GM18526 (cell line): ENCODE data around the gene RBMS1.

Experiments used
- POLR2A ChIP-seq: IDR thresholded peaks from 3 replicates; pipeline ENCODE4 v1.6.1; 2011; ENCODE audit not compliant: insufficient read length; ENCODE audit errors: extremely low read depth

The RBMS1 gene

DNA sequence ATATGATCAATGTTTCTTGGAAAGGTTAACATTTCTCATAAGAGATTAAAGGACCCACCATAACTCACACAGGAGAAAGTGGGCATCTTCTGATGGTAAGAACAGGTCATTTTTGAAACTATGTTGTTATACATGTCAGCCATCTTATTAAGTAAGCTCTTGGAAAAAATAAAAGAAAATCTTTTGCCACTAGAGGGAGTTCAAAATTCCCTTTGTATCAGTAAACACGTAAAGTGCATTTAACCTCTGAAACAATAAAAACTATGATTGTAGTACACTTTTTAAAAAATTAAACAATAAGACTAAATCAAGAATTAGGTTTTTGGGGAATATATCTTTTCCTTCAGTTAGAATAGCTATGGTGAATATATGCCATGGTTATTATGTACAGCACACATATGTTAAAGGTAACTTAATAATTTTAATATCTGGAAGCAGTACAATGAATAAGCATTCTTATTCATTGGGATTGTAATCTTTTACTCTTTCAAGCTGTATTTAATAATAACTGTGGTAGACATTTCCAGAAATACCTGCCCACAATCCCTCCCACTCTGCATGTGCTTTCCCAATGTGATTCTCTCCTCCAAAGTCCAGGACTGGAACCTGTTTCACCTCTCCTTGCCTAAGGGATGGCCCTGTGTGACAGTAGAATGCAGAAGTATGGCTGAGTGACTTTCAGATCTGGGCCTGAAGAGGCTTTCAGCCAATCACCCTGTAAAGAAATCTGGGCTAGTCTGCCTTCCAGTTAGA is 64.2 kb downstream of the RBMS1 start:
- no peak for TF ChIP-seq POLR2A

DNA sequence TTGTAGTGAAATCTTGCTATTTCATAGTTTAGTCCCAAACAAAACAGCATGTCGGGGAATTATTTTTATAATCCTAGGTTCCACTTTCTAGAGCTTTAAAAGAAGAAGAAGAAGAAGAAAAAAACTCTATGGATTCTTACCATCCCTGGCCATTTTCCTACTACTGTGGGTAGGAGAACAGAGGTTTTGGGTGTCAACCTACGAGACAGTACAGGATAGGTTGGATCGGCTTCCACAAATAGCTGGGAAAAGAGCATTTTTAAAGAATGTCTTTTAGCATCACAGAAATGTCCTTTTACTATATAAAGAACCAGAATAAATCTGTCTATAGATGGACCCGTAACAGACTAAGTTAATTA is 65.2 kb downstream of the RBMS1 start:
- no peak for TF ChIP-seq POLR2A

GRCh38 chr2:160427629-160428404 is 65.8 kb downstream of the RBMS1 start:
- TF ChIP-seq POLR2A = no peak

GRCh38 chr2:160426604-160427003 is 67.0 kb downstream of the RBMS1 start:
- no peak for TF ChIP-seq POLR2A

- no peak for TF ChIP-seq POLR2A
These were observed 68.0 kb downstream of the RBMS1 start for GRCh38 chr2:160425434-160426151.

GRCh38 chr2:160423126-160423525 is 70.5 kb downstream of the RBMS1 start:
- no peak for TF ChIP-seq POLR2A

GRCh38 chr2:160420711-160421110 is 72.9 kb downstream of the RBMS1 start:
- TF ChIP-seq POLR2A = no peak

- TF ChIP-seq POLR2A = no peak
These were observed 73.7 kb downstream of the RBMS1 start for GRCh38 chr2:160419776-160420505.

DNA sequence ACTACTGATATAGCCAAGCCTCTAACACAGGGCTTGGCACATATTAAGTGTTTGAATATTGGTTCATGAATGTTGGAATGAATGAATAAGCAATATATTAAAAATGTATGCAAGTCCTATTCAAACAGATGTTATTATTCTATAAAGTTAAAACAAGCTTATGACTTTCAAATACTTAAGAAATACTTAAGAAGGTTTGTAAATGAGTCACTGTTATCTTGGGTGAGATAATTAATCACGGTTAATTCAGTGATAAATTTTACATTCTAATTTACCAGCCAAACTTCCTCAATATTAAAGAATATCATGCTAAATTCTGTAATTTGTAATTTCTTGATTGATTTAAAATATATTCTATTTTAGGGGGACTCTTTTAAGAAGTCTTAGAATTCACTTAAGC is 74.8 kb downstream of the RBMS1 start:
- TF ChIP-seq POLR2A = no peak

DNA sequence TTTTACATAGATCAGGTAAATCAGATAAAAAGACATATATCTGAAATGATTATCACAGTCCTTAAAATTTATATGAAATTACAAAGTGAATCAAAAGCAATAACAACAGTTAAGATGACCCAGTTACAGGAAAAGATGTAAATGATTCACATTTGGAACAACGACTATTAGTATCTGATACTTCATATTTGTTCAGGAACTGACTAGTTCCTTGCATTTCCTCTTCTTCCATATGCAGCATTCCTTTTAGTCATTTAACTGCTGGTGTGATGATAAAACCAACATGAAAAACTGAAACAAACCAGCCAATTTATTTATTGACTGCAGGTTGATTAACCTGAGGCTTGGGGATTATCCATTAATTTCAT is 75.2 kb downstream of the RBMS1 start:
- no peak for TF ChIP-seq POLR2A

GRCh38 chr2:160417745-160418397 is 75.7 kb downstream of the RBMS1 start:
- no peak for TF ChIP-seq POLR2A

GRCh38 chr2:160415991-160416390 is 77.6 kb downstream of the RBMS1 start:
- no peak for TF ChIP-seq POLR2A

DNA sequence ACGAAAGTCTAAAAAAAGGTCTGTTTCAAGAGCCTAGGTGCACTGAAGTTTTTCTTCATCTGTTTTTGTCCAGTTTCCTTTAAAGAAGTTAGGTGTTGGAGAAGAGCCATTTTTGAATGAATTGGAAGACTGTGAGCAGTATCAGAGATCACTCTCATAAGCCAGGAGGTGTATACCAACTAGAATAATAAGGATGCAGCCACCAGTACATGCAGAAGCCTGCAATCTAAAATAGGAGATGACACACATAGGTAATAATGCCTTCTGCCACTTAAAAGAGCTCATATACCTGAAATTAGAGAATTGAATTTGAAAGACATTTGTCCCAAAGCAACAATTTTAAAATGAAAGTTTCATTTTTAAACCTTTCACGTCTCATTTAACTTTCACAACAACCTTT is 81.7 kb downstream of the RBMS1 start:
- TF ChIP-seq POLR2A = no peak

GRCh38 chr2:160411167-160411566 is 82.4 kb downstream of the RBMS1 start:
- TF ChIP-seq POLR2A = no peak

- TF ChIP-seq POLR2A = no peak
These were observed 84.1 kb downstream of the RBMS1 start for GRCh38 chr2:160409480-160409879.
